Measurements from ENCODE around the gene PTGES2.

The PTGES2 gene

DNA sequence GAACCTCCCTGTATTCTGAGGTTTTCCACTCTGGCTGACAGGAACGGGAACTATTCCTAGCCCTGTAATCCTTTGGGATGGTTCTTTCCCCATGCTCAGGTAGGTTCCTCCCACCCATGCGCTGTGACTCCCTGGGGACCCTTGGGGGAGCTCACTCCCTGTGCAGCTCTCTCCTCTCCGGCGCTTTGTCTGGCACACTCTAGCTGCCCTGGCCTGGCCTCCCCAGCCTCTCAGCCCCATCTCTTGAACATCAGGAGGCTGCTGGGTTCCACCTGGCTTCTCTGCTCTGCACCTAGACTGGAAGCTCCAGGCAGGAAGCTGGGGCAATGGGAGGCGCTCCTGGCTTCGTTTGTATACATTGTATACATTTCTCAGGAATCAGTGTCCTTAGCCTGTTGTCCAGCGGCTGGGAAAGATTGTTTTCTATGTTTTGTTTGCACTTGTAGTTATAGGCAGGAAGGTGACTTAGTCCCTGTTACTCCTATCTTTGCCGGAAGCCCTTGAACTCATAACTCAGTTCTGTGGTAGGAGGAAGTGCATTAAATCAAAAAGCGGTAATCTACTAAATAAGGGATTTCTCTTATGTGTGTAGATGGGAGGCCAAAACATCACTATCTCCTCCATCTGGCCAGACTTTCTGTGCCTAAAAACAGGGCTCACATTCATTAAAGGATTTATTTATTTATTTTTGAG is 39.1 kb downstream of the PTGES2 start:
- Histone ChIP-seq H2BK5ac (ENCODE audit: low read depth, low read length, poor library complexity) (no peak overlapping the region), H3K36me3 (ENCODE audit: control insufficient read depth in 1 of 2, insufficient read depth in 2 of 2, low read length in 2 of 2) (peaks cover 0 to 2% of the 10 kb centered on the region in 2 experiments), H3K4me2 (ENCODE audit: low read length) (no peak overlapping the region), H2AK5ac (ENCODE audit: low read length) (no peak overlapping the region), H2BK120ac (ENCODE audit: insufficient read depth, low read length, poor library complexity) (no peak overlapping the region), H3K4me3 (ENCODE audit: low read depth, low read length) (no peak overlapping the region), H3K9ac (ENCODE audit: low read length) (no peak overlapping the region), H4K12ac (ENCODE audit: low read depth, low read length) (no peak overlapping the region), H3K9me3 (ENCODE audit: insufficient read depth, low read depth, low read length) (no peaks in the 10 kb centered on the region), H3K4ac (ENCODE audit: low read depth, low read length) (peak overlapping the region; percentile 47), H3K4me1 (ENCODE audit: control insufficient read depth in 1 of 2, insufficient read depth in 2 of 2, low read length in 2 of 2) (peaks cover 3 to 4% of the 10 kb centered on the region in 2 experiments), H3K27ac (ENCODE audit: low read depth, low read length) (no peak overlapping the region), H3K79me2 (ENCODE audit: control insufficient read depth, insufficient read depth, low read length, poor library complexity) (no peaks in the 10 kb centered on the region), H2AFZ (ENCODE audit: insufficient read depth, low read length, poor library complexity) (no peak overlapping the region), H4K91ac (ENCODE audit: low read depth, low read length) (no peak overlapping the region), H3K14ac (ENCODE audit: low read length) (no peak overlapping the region), H3K79me1 (ENCODE audit: low read length) (no peaks in the 10 kb centered on the region), H3K18ac (ENCODE audit: low read length) (no peak overlapping the region), H3K27me3 (ENCODE audit: insufficient read depth, low read length) (no peaks in the 10 kb centered on the region), H4K8ac (ENCODE audit: low read depth, low read length) (no peak overlapping the region), H2BK12ac (ENCODE audit: low read length) (no peak overlapping the region), H3K23ac (ENCODE audit: low read length) (no peak overlapping the region)
- no peak for DNase-seq
- WGBS (ENCODE audit: extremely low coverage, insufficient coverage, insufficient read length), result no CpG with 5 or more reads among the region's 9 CpGs

DNA sequence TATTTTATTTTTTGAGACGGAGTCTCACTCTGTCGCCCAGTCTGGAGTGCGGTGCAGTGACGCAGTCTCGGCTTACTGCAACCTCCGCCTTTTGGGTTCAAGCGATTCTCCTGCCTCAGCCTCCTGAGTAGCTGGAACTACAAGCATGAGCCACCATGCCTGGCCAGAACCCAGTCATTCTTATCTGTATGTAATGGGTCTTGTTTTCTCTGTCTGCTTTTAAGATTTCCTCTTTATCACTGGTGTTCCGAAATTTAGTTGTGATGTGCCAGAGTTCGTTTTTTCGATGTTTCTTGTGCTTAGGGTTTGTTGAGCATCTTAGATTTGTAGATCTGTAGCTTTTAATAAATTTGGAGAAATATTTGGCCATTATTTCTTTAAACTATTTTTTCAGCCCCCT is 40.3 kb downstream of the PTGES2 start:
- no peak overlapping the region for H3K18ac ChIP-seq (ENCODE audit: low read length)
- no peak overlapping the region for H2BK5ac ChIP-seq (ENCODE audit: low read depth, low read length, poor library complexity)
- H3K79me1 ChIP-seq (ENCODE audit: low read length), result no peaks in the 10 kb centered on the region
- no peak overlapping the region for H3K27ac ChIP-seq (ENCODE audit: low read depth, low read length)
- no peak overlapping the region for H3K4me2 ChIP-seq (ENCODE audit: low read length)
- no peaks in the 10 kb centered on the region for H3K9me3 ChIP-seq (ENCODE audit: insufficient read depth, low read depth, low read length)
- no peak overlapping the region for H3K4me3 ChIP-seq (ENCODE audit: low read depth, low read length)
- H4K8ac ChIP-seq (ENCODE audit: low read depth, low read length), result no peak overlapping the region
- no peaks in the 10 kb centered on the region for H3K79me2 ChIP-seq (ENCODE audit: control insufficient read depth, insufficient read depth, low read length, poor library complexity)
- no peak overlapping the region for H3K23ac ChIP-seq (ENCODE audit: low read length)
- no peak overlapping the region for H2BK12ac ChIP-seq (ENCODE audit: low read length)
- H2AK5ac ChIP-seq (ENCODE audit: low read length), result no peak overlapping the region
- H3K27me3 ChIP-seq (ENCODE audit: insufficient read depth, low read length), result no peaks in the 10 kb centered on the region
- H4K91ac ChIP-seq (ENCODE audit: low read depth, low read length), result no peak overlapping the region
- peaks cover 3 to 5% of the 10 kb centered on the region in 2 experiments for H3K4me1 ChIP-seq (ENCODE audit: control insufficient read depth in 1 of 2, insufficient read depth in 2 of 2, low read length in 2 of 2)
- H2AFZ ChIP-seq (ENCODE audit: insufficient read depth, low read length, poor library complexity), result no peak overlapping the region
- H3K9ac ChIP-seq (ENCODE audit: low read length), result no peak overlapping the region
- H4K12ac ChIP-seq (ENCODE audit: low read depth, low read length), result no peak overlapping the region
- H3K36me3 ChIP-seq (ENCODE audit: control insufficient read depth in 1 of 2, insufficient read depth in 2 of 2, low read length in 2 of 2), result peaks cover 0 to 2% of the 10 kb centered on the region in 2 experiments
- H2BK120ac ChIP-seq (ENCODE audit: insufficient read depth, low read length, poor library complexity), result no peak overlapping the region
- DNase-seq, result no peak
- H3K14ac ChIP-seq (ENCODE audit: low read length), result no peak overlapping the region
- H3K4ac ChIP-seq (ENCODE audit: low read depth, low read length), result no peak overlapping the region
- WGBS (ENCODE audit: extremely low coverage, insufficient coverage, insufficient read length), result no CpG with 5 or more reads among the region's 10 CpGs

DNA sequence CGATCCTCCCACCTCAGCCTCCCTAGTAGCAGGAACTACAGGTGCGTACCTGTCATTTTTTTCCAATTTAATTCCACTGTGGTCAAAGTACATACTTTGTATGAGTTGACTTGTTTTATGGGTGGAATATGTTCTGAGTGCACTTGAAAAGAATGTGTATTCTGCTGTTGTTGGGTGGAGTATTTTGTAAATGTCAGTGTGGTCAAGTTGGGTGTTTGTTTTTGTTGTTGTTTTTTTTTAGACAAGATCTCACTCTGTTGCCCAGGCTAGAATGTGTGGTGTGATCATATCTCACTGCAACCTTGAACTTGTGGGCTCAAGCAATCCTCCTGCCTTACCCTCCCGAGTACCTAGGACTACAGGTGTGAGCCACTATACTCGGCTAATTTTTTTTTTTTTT is 41.6 kb downstream of the PTGES2 start:
- Histone ChIP-seq H3K14ac (ENCODE audit: low read length) (no peak overlapping the region), H3K27ac (ENCODE audit: low read depth, low read length) (no peak overlapping the region), H2AK5ac (ENCODE audit: low read length) (no peak overlapping the region), H3K36me3 (ENCODE audit: control insufficient read depth in 1 of 2, insufficient read depth in 2 of 2, low read length in 2 of 2) (peaks cover 0 to 2% of the 10 kb centered on the region in 2 experiments), H2BK5ac (ENCODE audit: low read depth, low read length, poor library complexity) (no peak overlapping the region), H3K4me3 (ENCODE audit: low read depth, low read length) (no peak overlapping the region), H2BK120ac (ENCODE audit: insufficient read depth, low read length, poor library complexity) (no peak overlapping the region), H3K4ac (ENCODE audit: low read depth, low read length) (no peak overlapping the region), H3K79me2 (ENCODE audit: control insufficient read depth, insufficient read depth, low read length, poor library complexity) (no peaks in the 10 kb centered on the region), H3K4me1 (ENCODE audit: control insufficient read depth in 1 of 2, insufficient read depth in 2 of 2, low read length in 2 of 2) (peaks cover 8% of the 10 kb centered on the region in 2 experiments), H3K4me2 (ENCODE audit: low read length) (no peak overlapping the region), H4K8ac (ENCODE audit: low read depth, low read length) (no peak overlapping the region), H3K27me3 (ENCODE audit: insufficient read depth, low read length) (no peaks in the 10 kb centered on the region), H3K9ac (ENCODE audit: low read length) (no peak overlapping the region), H3K79me1 (ENCODE audit: low read length) (peaks cover 2% of the 10 kb centered on the region), H2AFZ (ENCODE audit: insufficient read depth, low read length, poor library complexity) (no peak overlapping the region), H3K23ac (ENCODE audit: low read length) (no peak overlapping the region), H3K9me3 (ENCODE audit: insufficient read depth, low read depth, low read length) (no peaks in the 10 kb centered on the region), H2BK12ac (ENCODE audit: low read length) (no peak overlapping the region), H3K18ac (ENCODE audit: low read length) (no peak overlapping the region), H4K12ac (ENCODE audit: low read depth, low read length) (no peak overlapping the region), H4K91ac (ENCODE audit: low read depth, low read length) (no peak overlapping the region)
- peak in 1 of 2 donors; percentile 81 for DNase-seq
- WGBS (ENCODE audit: extremely low coverage, insufficient coverage, insufficient read length), result no CpG with 5 or more reads among the region's 4 CpGs

DNA sequence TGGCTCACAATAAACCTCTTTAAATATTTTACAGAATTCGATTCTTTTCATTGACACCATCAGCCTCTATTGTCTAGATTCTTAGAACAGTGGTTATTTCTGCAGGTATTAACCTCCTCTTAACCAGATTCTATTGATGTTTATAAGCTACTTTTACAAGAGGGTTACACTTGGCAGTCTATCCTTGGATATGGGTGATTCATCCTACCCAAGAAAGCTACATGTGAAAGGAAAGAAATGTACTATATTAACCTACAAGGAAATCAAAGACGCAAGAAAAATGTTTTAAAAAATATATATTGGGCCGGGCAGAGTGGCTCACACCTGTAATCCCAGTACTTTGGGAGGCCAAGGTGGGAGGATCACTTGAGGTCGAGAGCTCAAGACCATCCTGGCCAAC is 42.8 kb downstream of the PTGES2 start:
- no peak overlapping the region for H3K4me3 ChIP-seq (ENCODE audit: low read depth, low read length)
- no peak overlapping the region for H2AFZ ChIP-seq (ENCODE audit: insufficient read depth, low read length, poor library complexity)
- no peak overlapping the region for H3K14ac ChIP-seq (ENCODE audit: low read length)
- H4K91ac ChIP-seq (ENCODE audit: low read depth, low read length), result no peak overlapping the region
- no peak overlapping the region for H2BK5ac ChIP-seq (ENCODE audit: low read depth, low read length, poor library complexity)
- no peak overlapping the region for H3K18ac ChIP-seq (ENCODE audit: low read length)
- no peak overlapping the region for H3K27ac ChIP-seq (ENCODE audit: low read depth, low read length)
- no peak overlapping the region for H3K23ac ChIP-seq (ENCODE audit: low read length)
- no peak overlapping the region for H2BK12ac ChIP-seq (ENCODE audit: low read length)
- no peak overlapping the region for H3K9ac ChIP-seq (ENCODE audit: low read length)
- no peaks in the 10 kb centered on the region for H3K27me3 ChIP-seq (ENCODE audit: insufficient read depth, low read length)
- H3K9me3 ChIP-seq (ENCODE audit: insufficient read depth, low read depth, low read length), result no peaks in the 10 kb centered on the region
- DNase-seq, result no peak
- no CpG with 5 or more reads among the region's 4 CpGs for WGBS (ENCODE audit: extremely low coverage, insufficient coverage, insufficient read length)
- no peak overlapping the region for H3K4ac ChIP-seq (ENCODE audit: low read depth, low read length)
- H3K79me1 ChIP-seq (ENCODE audit: low read length), result peaks cover 2% of the 10 kb centered on the region
- no peaks in the 10 kb centered on the region for H3K79me2 ChIP-seq (ENCODE audit: control insufficient read depth, insufficient read depth, low read length, poor library complexity)
- H3K36me3 ChIP-seq (ENCODE audit: control insufficient read depth in 1 of 2, insufficient read depth in 2 of 2, low read length in 2 of 2), result peaks cover 0 to 2% of the 10 kb centered on the region in 2 experiments
- no peak overlapping the region for H4K8ac ChIP-seq (ENCODE audit: low read depth, low read length)
- H3K4me1 ChIP-seq (ENCODE audit: control insufficient read depth in 1 of 2, insufficient read depth in 2 of 2, low read length in 2 of 2), result peaks cover 8% of the 10 kb centered on the region in 2 experiments
- no peak overlapping the region for H3K4me2 ChIP-seq (ENCODE audit: low read length)
- H2AK5ac ChIP-seq (ENCODE audit: low read length), result no peak overlapping the region
- no peak overlapping the region for H2BK120ac ChIP-seq (ENCODE audit: insufficient read depth, low read length, poor library complexity)
- no peak overlapping the region for H4K12ac ChIP-seq (ENCODE audit: low read depth, low read length)

All from trophoblast cell (in vitro differentiated cells and primary cell).